K562 (cell line): ENCODE measurements around the gene TSR3. TPM values are rescaled to one million over a fixed set of nuclear protein-coding genes. Genes with fewer than 3 reads are reported as not detected.
A peak's percentile ranks its signal among the peaks of the same experiment; 100 is the strongest.

ENCODE experiments used
- ADNP ChIP-seq: fragments of 200-800 bp; sonication (Bioruptor generic); IDR thresholded peaks from 2 replicates; pipeline ENCODE4 v1.6.1; 2016; ENCODE audit warnings: missing genetic modification characterization, missing compliant biosample characterization
- CAMTA2 ChIP-seq: fragments of 250-450 bp; sonication (Bioruptor Pico); conservative IDR thresholded peaks from 2 replicates; pipeline ENCODE4 v1.5.1; 2022
- CBX8 ChIP-seq: fragments of 200-600 bp; sonication (generic); IDR thresholded peaks from 2 replicates; pipeline ENCODE4 v1.6.1; 2012; ENCODE audit warnings: borderline replicate concordance, mixed run types, low read depth, mild to moderate bottlenecking, moderate library complexity, mixed read lengths, low read length, control low read depth, inconsistent platforms; ENCODE audit not compliant: poor library complexity, severe bottlenecking; ENCODE audit errors: extremely low read depth
- CHD2 ChIP-seq: IDR thresholded peaks from 2 replicates; pipeline ENCODE4 v1.6.1; 2011; ENCODE audit warnings: low read depth, low read length
- E2F3 ChIP-seq: fragments of 250-450 bp; sonication (Bioruptor Pico); IDR thresholded peaks from 2 replicates; pipeline ENCODE4 v1.4.0; 2020; ENCODE audit warnings: mild to moderate bottlenecking
- HNRNPUL1 ChIP-seq: fragments of 200-400 bp; formaldehyde crosslinking; IDR thresholded peaks from 2 replicates; pipeline ENCODE4 v1.6.1; 2017; ENCODE audit warnings: low read length
- PHB ChIP-seq: fragments of 250-450 bp; sonication (Bioruptor Pico); IDR thresholded peaks from 2 replicates; pipeline ENCODE4 v1.5.0; 2021
- POLR2AphosphoS5 ChIP-seq: IDR thresholded peaks from 2 replicates; pipeline ENCODE4 v1.6.1; 2011; ENCODE audit warnings: mild to moderate bottlenecking, low read depth, low read length, moderate library complexity; ENCODE audit not compliant: control insufficient read depth, insufficient read depth
- RAD21 ChIP-seq, 2 experiments: fragments of 250-450 bp in 1 of 2; fragments of 450-650 bp in 1 of 2; sonication (Bioruptor Pico) in 1 of 2; formaldehyde crosslinking in 1 of 2; IDR thresholded peaks in 1 of 2; conservative IDR thresholded peaks in 1 of 2; 2 replicates each; pipeline versions ENCODE4 v1.4.0 to v1.8.0; 2020 to 2022; ENCODE audit warnings: mild to moderate bottlenecking in 2 of 2, moderate library complexity in 1 of 2
- SAFB2 ChIP-seq: fragments of 200-400 bp; formaldehyde crosslinking; IDR thresholded peaks from 2 replicates; pipeline ENCODE4 v1.6.1; 2018; ENCODE audit warnings: borderline replicate concordance, low read length, low read depth, moderate library complexity; ENCODE audit not compliant: severe bottlenecking
- TAF15 ChIP-seq: fragments of 200-400 bp; formaldehyde crosslinking; IDR thresholded peaks from 2 replicates; pipeline ENCODE4 v1.6.1; 2017; ENCODE audit warnings: mild to moderate bottlenecking, low read depth, low read length, moderate library complexity
- ZC3H4 ChIP-seq: sonication (generic); formaldehyde crosslinking; IDR thresholded peaks from 2 replicates; pipeline ENCODE4 v1.9.0; 2021; ENCODE audit warnings: missing genetic modification reagents, borderline replicate concordance
- polyA plus RNA-seq, 8 experiments: library from polyadenylated mRNA; depleted of rRNA in 4 of 8; stranded (reverse) in 5 of 8; unstranded in 3 of 8; fragments of >200 nt; fragmentation: Nextera tagmentation in 2 of 8; fragmentation: Illumina TruSeq in 1 of 8; extraction: Ambion mirVana in 2 of 8; extraction: Trizol in 1 of 8; gene quantifications; 2 replicates each; pipeline versions ENCODE4 v1.2.1 to v1.2.3, GENCODE V29; 2011 to 2014; ENCODE audit warnings: inconsistent platforms in 1 of 8, missing spikeins in 1 of 8
- total RNA-seq, 7 experiments: library from RNA; depleted of rRNA in 6 of 7; stranded (reverse); fragments of >200 nt in 6 of 7; fragmentation: Illumina TruSeq in 2 of 7; extraction: Trizol in 2 of 7; gene quantifications; 2 replicates each; pipeline versions ENCODE4 v1.2.1 to v1.2.3, GENCODE V29; 2011 to 2021; ENCODE audit warnings: low replicate concordance in 1 of 7
- TF ChIP-seq, protein P1 (sequence below), 2 experiments: fragments of 450-650 bp in 1 of 2; sonication (generic) in 1 of 2; formaldehyde crosslinking in 1 of 2; IDR thresholded peaks; 2 replicates each; pipeline versions ENCODE4 v1.7.1 to v1.9.0; 2016 to 2022; ENCODE audit warnings: inconsistent platforms in 1 of 2, mild to moderate bottlenecking in 1 of 2, missing genetic modification reagents in 1 of 2
- TF ChIP-seq, protein P2 (sequence below): fragments of 450-650 bp; IDR thresholded peaks from 2 replicates; pipeline ENCODE4 v1.6.1; 2016; ENCODE audit warnings: mild to moderate bottlenecking

Gene TSR3
- total and polyA plus RNA-seq, 9 of the 15 experiments (the other 6 are each of a cell fraction or from before 2014, with no cell fraction given), result 1.5 to 74.8 (median 16.5) TPM

- TF ChIP-seq, protein P1, sequence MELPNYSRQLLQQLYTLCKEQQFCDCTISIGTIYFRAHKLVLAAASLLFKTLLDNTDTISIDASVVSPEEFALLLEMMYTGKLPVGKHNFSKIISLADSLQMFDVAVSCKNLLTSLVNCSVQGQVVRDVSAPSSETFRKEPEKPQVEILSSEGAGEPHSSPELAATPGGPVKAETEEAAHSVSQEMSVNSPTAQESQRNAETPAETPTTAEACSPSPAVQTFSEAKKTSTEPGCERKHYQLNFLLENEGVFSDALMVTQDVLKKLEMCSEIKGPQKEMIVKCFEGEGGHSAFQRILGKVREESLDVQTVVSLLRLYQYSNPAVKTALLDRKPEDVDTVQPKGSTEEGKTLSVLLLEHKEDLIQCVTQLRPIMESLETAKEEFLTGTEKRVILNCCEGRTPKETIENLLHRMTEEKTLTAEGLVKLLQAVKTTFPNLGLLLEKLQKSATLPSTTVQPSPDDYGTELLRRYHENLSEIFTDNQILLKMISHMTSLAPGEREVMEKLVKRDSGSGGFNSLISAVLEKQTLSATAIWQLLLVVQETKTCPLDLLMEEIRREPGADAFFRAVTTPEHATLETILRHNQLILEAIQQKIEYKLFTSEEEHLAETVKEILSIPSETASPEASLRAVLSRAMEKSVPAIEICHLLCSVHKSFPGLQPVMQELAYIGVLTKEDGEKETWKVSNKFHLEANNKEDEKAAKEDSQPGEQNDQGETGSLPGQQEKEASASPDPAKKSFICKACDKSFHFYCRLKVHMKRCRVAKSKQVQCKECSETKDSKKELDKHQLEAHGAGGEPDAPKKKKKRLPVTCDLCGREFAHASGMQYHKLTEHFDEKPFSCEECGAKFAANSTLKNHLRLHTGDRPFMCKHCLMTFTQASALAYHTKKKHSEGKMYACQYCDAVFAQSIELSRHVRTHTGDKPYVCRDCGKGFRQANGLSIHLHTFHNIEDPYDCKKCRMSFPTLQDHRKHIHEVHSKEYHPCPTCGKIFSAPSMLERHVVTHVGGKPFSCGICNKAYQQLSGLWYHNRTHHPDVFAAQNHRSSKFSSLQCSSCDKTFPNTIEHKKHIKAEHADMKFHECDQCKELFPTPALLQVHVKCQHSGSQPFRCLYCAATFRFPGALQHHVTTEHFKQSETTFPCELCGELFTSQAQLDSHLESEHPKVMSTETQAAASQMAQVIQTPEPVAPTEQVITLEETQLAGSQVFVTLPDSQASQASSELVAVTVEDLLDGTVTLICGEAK (IDR thresholded peaks at IDR 0.05), result 0 out of 2 replicates have a peak, but pooled peaks have one; percentile 42
- TF ChIP-seq, protein P1 (CRISPR knock-in tag; IDR thresholded peaks at IDR 0.05), result no peak
- TF ChIP-seq CHD2 (no peak), TAF15 (no peak), HNRNPUL1 (no peak), RAD21 (CRISPR knock-in tag; conservative IDR thresholded peaks at IDR 0.05 in 1 of 2, IDR thresholded peaks at IDR 0.05 in 1 of 2) (no peak), CBX8 (no peak), ZC3H4 (CRISPR knock-in tag) (peak; percentile 57; the same call in 1 of the 2 replicates), ADNP (tag) (no peak), SAFB2 (no peak), E2F3 (CRISPR knock-in tag) (no peak), CAMTA2 (no peak), PHB (CRISPR knock-in tag) (no peak), POLR2AphosphoS5 (peak; percentile 36; the same call in 1 of the 2 replicates)
- TF ChIP-seq, protein P2, sequence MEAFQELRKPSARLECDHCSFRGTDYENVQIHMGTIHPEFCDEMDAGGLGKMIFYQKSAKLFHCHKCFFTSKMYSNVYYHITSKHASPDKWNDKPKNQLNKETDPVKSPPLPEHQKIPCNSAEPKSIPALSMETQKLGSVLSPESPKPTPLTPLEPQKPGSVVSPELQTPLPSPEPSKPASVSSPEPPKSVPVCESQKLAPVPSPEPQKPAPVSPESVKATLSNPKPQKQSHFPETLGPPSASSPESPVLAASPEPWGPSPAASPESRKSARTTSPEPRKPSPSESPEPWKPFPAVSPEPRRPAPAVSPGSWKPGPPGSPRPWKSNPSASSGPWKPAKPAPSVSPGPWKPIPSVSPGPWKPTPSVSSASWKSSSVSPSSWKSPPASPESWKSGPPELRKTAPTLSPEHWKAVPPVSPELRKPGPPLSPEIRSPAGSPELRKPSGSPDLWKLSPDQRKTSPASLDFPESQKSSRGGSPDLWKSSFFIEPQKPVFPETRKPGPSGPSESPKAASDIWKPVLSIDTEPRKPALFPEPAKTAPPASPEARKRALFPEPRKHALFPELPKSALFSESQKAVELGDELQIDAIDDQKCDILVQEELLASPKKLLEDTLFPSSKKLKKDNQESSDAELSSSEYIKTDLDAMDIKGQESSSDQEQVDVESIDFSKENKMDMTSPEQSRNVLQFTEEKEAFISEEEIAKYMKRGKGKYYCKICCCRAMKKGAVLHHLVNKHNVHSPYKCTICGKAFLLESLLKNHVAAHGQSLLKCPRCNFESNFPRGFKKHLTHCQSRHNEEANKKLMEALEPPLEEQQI, result no peak
These were observed 19.7 kb downstream of the TSR3 start (continued) for GRCh38 chr16:1331712-1332617.
